Cardiac muscle cell (in vitro differentiated cells and primary cell): ENCODE measurements around the gene CHAT. TPM values are rescaled to one million over a fixed set of nuclear protein-coding genes. Genes with fewer than 3 reads are reported as not detected.

ENCODE experiments used
- DNase-seq, 2 donors: peaks; one replicate each; pipeline versions ENCODE4 v3.0.0 to v3.0.0-alpha.2; 2010 to 2017; ENCODE audit warnings: low read depth in 1 of 2, low spot score in 1 of 2
- H3K27ac ChIP-seq: fragments of 200-600 bp; sonication (generic); 2 replicates; pipeline ENCODE4 v1.5.1; 2016
- H3K27me3 ChIP-seq: fragments of 200-600 bp; sonication (generic); 2 replicates; pipeline ENCODE4 v1.6.0; 2016; ENCODE audit warnings: control low read depth
- H3K36me3 ChIP-seq: fragments of 200-600 bp; sonication (generic); 2 replicates; pipeline ENCODE4 v1.5.1; 2016; ENCODE audit warnings: control low read depth
- H3K4me1 ChIP-seq: fragments of 200-600 bp; sonication (generic); 2 replicates; pipeline ENCODE4 v1.8.1; 2017; ENCODE audit warnings: low read depth, mild to moderate bottlenecking, mixed run types
- H3K4me3 ChIP-seq: fragments of 200-600 bp; sonication (generic); 2 replicates; pipeline ENCODE4 v1.5.1; 2016; ENCODE audit warnings: mild to moderate bottlenecking
- H3K9me3 ChIP-seq: fragments of 200-600 bp; sonication (generic); 2 replicates; pipeline ENCODE4 v1.5.1; 2017; ENCODE audit warnings: low read depth, mild to moderate bottlenecking, control low read depth
- polyA plus RNA-seq: library from polyadenylated mRNA; unstranded; fragments of >200 nt; fragmentation: Nextera tagmentation; extraction: Ambion mirVana; gene quantifications from 2 replicates; pipeline ENCODE4 v1.2.1, GENCODE V29; 2016
- total RNA-seq: library from RNA; depleted of rRNA; stranded (reverse); fragments of >200 nt; gene quantifications from 2 replicates; pipeline ENCODE4 v1.2.3, GENCODE V29; 2016
- TF ChIP-seq, protein P1 (sequence below): IDR thresholded peaks from 2 replicates; pipeline ENCODE4 v1.5.1; 2012; ENCODE audit warnings: low read depth, mild to moderate bottlenecking, low read length

CHAT gene
- total and polyA plus RNA-seq, 2 experiments from 2014 or later, result not detected

DNA sequence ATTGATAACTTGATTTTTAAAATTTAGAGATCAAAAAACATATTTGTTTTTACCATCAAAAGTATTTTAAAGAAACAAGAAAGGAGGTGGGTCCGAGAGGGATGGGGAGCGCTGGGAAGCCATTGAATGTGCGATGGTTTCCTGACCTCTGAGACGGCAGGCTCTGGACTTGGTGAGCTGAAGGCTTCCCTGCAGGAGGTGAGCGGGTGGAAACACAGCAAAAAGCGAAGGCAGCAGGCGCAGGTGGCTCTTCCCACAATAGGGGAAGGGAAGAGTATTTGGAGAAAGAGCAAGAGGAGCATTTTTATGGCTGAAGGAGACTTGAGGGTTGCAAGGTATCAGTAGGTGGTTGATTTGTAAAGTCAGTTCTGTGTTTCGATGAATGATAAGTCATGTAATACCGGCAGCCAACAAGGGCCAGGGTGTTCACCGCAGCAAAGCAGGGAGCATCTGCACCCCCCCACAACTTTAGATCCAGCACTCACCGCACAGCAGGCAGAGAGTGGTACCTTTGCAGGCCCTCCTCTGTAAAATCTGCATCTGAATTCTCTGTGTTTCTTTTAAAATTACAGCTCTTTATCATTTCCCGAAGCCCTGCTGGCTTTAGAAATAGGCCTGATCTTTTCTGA, 76.2 kb downstream of the CHAT start:
- TF ChIP-seq, protein P1, sequence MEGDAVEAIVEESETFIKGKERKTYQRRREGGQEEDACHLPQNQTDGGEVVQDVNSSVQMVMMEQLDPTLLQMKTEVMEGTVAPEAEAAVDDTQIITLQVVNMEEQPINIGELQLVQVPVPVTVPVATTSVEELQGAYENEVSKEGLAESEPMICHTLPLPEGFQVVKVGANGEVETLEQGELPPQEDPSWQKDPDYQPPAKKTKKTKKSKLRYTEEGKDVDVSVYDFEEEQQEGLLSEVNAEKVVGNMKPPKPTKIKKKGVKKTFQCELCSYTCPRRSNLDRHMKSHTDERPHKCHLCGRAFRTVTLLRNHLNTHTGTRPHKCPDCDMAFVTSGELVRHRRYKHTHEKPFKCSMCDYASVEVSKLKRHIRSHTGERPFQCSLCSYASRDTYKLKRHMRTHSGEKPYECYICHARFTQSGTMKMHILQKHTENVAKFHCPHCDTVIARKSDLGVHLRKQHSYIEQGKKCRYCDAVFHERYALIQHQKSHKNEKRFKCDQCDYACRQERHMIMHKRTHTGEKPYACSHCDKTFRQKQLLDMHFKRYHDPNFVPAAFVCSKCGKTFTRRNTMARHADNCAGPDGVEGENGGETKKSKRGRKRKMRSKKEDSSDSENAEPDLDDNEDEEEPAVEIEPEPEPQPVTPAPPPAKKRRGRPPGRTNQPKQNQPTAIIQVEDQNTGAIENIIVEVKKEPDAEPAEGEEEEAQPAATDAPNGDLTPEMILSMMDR, result no peak
- H3K4me3 ChIP-seq, result no peak overlapping the region
- peaks cover 82% of the 10 kb centered on the region for H3K27me3 ChIP-seq
- H3K4me1 ChIP-seq, result no peaks in the 10 kb centered on the region
- H3K27ac ChIP-seq, result no peak overlapping the region
- DNase-seq, result no peak
- H3K9me3 ChIP-seq, result no peaks in the 10 kb centered on the region
- H3K36me3 ChIP-seq, result no peaks in the 10 kb centered on the region

DNA sequence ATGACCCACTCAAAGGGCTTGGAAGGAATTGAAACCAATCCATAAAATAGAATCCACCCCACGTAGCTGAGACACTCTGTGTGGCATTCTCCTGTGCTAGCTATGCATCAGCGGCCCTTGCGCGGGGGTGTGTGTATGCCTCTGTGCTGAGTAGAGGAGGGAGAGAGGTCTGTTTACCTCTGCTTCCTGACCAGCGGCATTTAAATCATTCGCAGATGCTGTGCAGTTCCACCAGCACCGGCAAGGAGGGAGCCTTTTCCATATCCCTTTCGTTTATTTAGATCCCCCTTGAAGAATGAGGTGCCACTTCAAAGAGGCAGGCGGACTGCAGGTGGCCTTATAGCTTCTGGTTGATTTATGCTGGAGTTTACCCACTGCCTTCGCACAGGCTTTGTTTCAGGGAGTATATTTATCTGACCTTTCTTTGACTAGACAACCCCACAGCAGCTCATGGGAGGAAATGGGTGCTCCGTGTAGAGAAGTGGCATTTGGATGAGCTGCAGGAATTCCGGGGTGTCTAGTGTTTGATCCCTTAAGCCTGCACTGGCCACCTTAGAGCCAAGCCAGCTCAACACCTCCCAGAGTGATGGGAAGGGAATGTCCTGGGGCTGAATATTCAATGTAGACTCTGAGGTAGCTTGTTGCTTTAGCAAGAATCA, 77.0 kb downstream of the CHAT start:
- TF ChIP-seq, protein P1, result no peak
- peaks cover 90% of the 10 kb centered on the region for H3K27me3 ChIP-seq
- H3K4me3 ChIP-seq, result no peak overlapping the region
- no peaks in the 10 kb centered on the region for H3K9me3 ChIP-seq
- H3K36me3 ChIP-seq, result no peaks in the 10 kb centered on the region
- H3K4me1 ChIP-seq, result no peaks in the 10 kb centered on the region
- no peak overlapping the region for H3K27ac ChIP-seq
- no peak for DNase-seq

DNA sequence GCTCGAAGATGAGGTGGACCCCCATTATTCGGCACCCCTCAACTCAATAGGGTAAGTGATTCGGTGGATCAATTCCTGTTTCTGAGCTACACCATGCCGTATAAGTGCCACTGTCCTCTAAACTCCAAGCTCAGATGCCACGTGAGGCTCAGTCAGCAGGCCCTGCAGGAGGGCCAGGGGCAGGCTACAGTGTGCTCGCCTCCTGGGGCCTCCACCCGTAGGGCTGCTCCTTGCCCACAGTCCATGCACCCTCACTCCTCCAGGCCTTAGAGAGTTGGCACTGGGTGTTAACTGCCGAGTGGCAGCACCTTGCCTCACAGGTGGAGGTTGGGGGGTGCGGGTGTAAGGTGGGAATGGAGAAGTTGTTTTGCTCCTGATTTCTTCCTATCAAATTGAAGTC, 77.8 kb downstream of the CHAT start:
- no peak for DNase-seq
- TF ChIP-seq, protein P1, result no peak
- Histone ChIP-seq H3K4me3 (no peak overlapping the region), H3K27ac (no peak overlapping the region), H3K4me1 (no peaks in the 10 kb centered on the region), H3K9me3 (no peaks in the 10 kb centered on the region), H3K27me3 (peaks cover 98% of the 10 kb centered on the region), H3K36me3 (no peaks in the 10 kb centered on the region)

GRCh38 chr10:49694466-49694865, 80.6 kb downstream of the CHAT start:
- TF ChIP-seq, protein P1, result no peak
- no peaks in the 10 kb centered on the region for H3K36me3 ChIP-seq
- no peak for DNase-seq
- H3K9me3 ChIP-seq, result no peaks in the 10 kb centered on the region
- no peak overlapping the region for H3K4me3 ChIP-seq
- no peak overlapping the region for H3K27ac ChIP-seq
- no peaks in the 10 kb centered on the region for H3K4me1 ChIP-seq
- peaks cover 87% of the 10 kb centered on the region for H3K27me3 ChIP-seq

GRCh38 chr10:49696311-49696710, 82.5 kb downstream of the CHAT start:
- no peak for DNase-seq
- Histone ChIP-seq H3K9me3 (no peaks in the 10 kb centered on the region), H3K27me3 (peaks cover 69% of the 10 kb centered on the region), H3K4me3 (no peak overlapping the region), H3K36me3 (no peaks in the 10 kb centered on the region), H3K27ac (no peak overlapping the region), H3K4me1 (no peaks in the 10 kb centered on the region)
- TF ChIP-seq, protein P1, result no peak
